H1 (cell line): ENCODE results near the gene HSPA4. TPM values are rescaled to one million over a fixed set of nuclear protein-coding genes. Genes with fewer than 3 reads are reported as not detected.

Source experiments
- CTCF ChIA-PET: fragments of 300-600 bp; sonication (Branson Sonifier 250); formaldehyde crosslinking; loops from one replicate; lab custom pipeline; 2021; ENCODE audit not compliant: partially characterized antibody; lab: Charles Lee
- POLR2A ChIA-PET: fragments of 300-600 bp; sonication (Branson Sonifier 250); formaldehyde crosslinking; loops from one replicate; lab custom pipeline; 2021; ENCODE audit warnings: inconsistent platforms; ENCODE audit not compliant: partially characterized antibody; lab: Charles Lee
- DNase-seq, 2 experiments: peaks; one replicate each; pipeline versions ENCODE4 v3.0.0 to v3.0.0-alpha.2; 2010 to 2022; ENCODE audit warnings: low spot score in 2 of 2, low read depth in 1 of 2, mixed read lengths in 1 of 2
- FAIRE-seq: peaks from 2 replicates; lab custom pipeline; 2011; peaks lifted over from hg19 to GRCh38; lab: Jason Lieb, UNC
- H2AFZ ChIP-seq: 2 replicates; pipeline ENCODE4 v1.8.1; 2012; ENCODE audit warnings: low read length, inconsistent platforms
- H2AK5ac ChIP-seq: 2 replicates; pipeline ENCODE4 v1.6.1; 2013; ENCODE audit warnings: low read depth, low read length
- H2BK120ac ChIP-seq: replicated peaks from 2 replicates; pipeline ENCODE3; 2013; ENCODE audit warnings: low read depth, low read length, inconsistent platforms
- H2BK12ac ChIP-seq: 2 replicates; pipeline ENCODE4 v1.6.1; 2013; ENCODE audit warnings: low read depth, low read length
- H2BK15ac ChIP-seq: 2 replicates; pipeline ENCODE4 v1.6.1; 2013; ENCODE audit warnings: low read length
- H2BK20ac ChIP-seq: 2 replicates; pipeline ENCODE4 v1.6.1; 2013; ENCODE audit warnings: low read length
- H2BK5ac ChIP-seq: 2 replicates; pipeline ENCODE4 v1.6.1; 2013; ENCODE audit warnings: low read depth, low read length
- H3K14ac ChIP-seq: 2 replicates; pipeline ENCODE4 v1.6.1; 2013; ENCODE audit warnings: inconsistent platforms; ENCODE audit not compliant: insufficient read length
- H3K18ac ChIP-seq: 2 replicates; pipeline ENCODE4 v1.6.1; 2013; ENCODE audit warnings: low read length; ENCODE audit errors: extremely low read depth
- H3K23ac ChIP-seq: 2 replicates; pipeline ENCODE4 v1.6.1; 2013; ENCODE audit warnings: inconsistent platforms; ENCODE audit not compliant: insufficient read length
- H3K23me2 ChIP-seq: 2 replicates; pipeline ENCODE4 v1.6.1; 2013; ENCODE audit warnings: low read depth, low read length
- H3K27ac ChIP-seq: 2 replicates; pipeline ENCODE4 v1.6.1; 2011; ENCODE audit warnings: low read depth, low read length, inconsistent platforms
- H3K27me3 ChIP-seq, 4 experiments: replicated peaks in 1 of 4; 1 replicate in 1 of 4; 2 replicates in 3 of 4; pipeline versions ENCODE4 v1.6.1 to v1.8.1; 2011 to 2013; ENCODE audit warnings: low read length in 3 of 4, mild to moderate bottlenecking in 3 of 4, inconsistent platforms in 2 of 4, mixed read lengths in 2 of 4, moderate library complexity in 1 of 4; ENCODE audit not compliant: control insufficient read depth in 3 of 4, insufficient read depth in 3 of 4; ENCODE audit errors: extremely low read depth in 1 of 4
- H3K36me3 ChIP-seq, 4 experiments: 2 replicates each; pipeline versions ENCODE4 v1.6.1 to v1.8.1; 2011 to 2013; ENCODE audit warnings: mild to moderate bottlenecking in 4 of 4, low read length in 3 of 4, moderate library complexity in 2 of 4, control low read depth in 1 of 4, inconsistent platforms in 1 of 4; ENCODE audit not compliant: insufficient read depth in 4 of 4, control insufficient read depth in 2 of 4
- H3K4ac ChIP-seq: replicated peaks from 2 replicates; pipeline ENCODE3; 2013; ENCODE audit warnings: low read length, low read depth, mixed read lengths, inconsistent platforms; ENCODE audit not compliant: insufficient read length
- H3K4me1 ChIP-seq, 4 experiments: replicated peaks in 1 of 4; 1 replicate in 1 of 4; 2 replicates in 3 of 4; pipeline versions ENCODE4 v1.6.1 to v1.8.1; 2011 to 2013; ENCODE audit warnings: low read length in 3 of 4, inconsistent platforms in 2 of 4, mixed read lengths in 1 of 4; ENCODE audit not compliant: insufficient read depth in 4 of 4, control insufficient read depth in 3 of 4
- H3K4me2 ChIP-seq, 2 experiments: 2 replicates each; pipeline versions ENCODE4 v1.6.1 to v1.8.1; 2011 to 2013; ENCODE audit warnings: low read depth in 2 of 2, low read length in 2 of 2, control low read depth in 1 of 2, inconsistent platforms in 1 of 2, mild to moderate bottlenecking in 1 of 2; ENCODE audit not compliant: insufficient read depth in 1 of 2
- H3K4me3 ChIP-seq, 4 experiments: fragments of 200-600, 300-600 bp in 1 of 4; sonication (generic), shearing (Covaris generic), sonication (Bioruptor Twin) in 1 of 4; 2 replicates each; pipeline versions ENCODE4 v1.5.1 to v1.8.1; 2011 to 2016; ENCODE audit warnings: low read length in 4 of 4, low read depth in 3 of 4, control low read depth in 2 of 4, inconsistent platforms in 2 of 4, mild to moderate bottlenecking in 2 of 4, mixed read lengths in 1 of 4, moderate library complexity in 1 of 4; ENCODE audit not compliant: insufficient read depth in 2 of 4; ENCODE audit errors: extremely low read depth in 1 of 4
- H3K56ac ChIP-seq: replicated peaks from 2 replicates; pipeline ENCODE3; 2013; ENCODE audit warnings: low read depth, mild to moderate bottlenecking, mixed read lengths, low read length, inconsistent platforms; ENCODE audit not compliant: insufficient read length
- H3K79me1 ChIP-seq: 2 replicates; pipeline ENCODE4 v1.6.1; 2013; ENCODE audit warnings: low read depth, low read length, control low read depth
- H3K79me2 ChIP-seq, 2 experiments: 2 replicates each; pipeline versions ENCODE4 v1.6.1 to v1.8.1; 2012 to 2013; ENCODE audit warnings: low read length in 2 of 2, mild to moderate bottlenecking in 2 of 2, inconsistent platforms in 1 of 2; ENCODE audit not compliant: insufficient read depth in 2 of 2, control insufficient read depth in 1 of 2
- H3K9ac ChIP-seq, 4 experiments: replicated peaks in 1 of 4; 1 replicate in 1 of 4; 2 replicates in 3 of 4; pipeline versions ENCODE4 v1.6.1 to v1.8.1; 2011 to 2013; ENCODE audit warnings: low read depth in 3 of 4, low read length in 3 of 4, control low read depth in 2 of 4, mild to moderate bottlenecking in 2 of 4, moderate library complexity in 2 of 4, inconsistent platforms in 1 of 4; ENCODE audit errors: extremely low read depth in 1 of 4
- H3K9me3 ChIP-seq, 2 experiments: 2 replicates each; pipeline versions ENCODE4 v1.6.1 to v1.8.1; 2012 to 2013; ENCODE audit warnings: mild to moderate bottlenecking in 2 of 2, moderate library complexity in 2 of 2, control low read depth in 1 of 2, inconsistent platforms in 1 of 2, low read depth in 1 of 2, low read length in 1 of 2, mixed read lengths in 1 of 2; ENCODE audit not compliant: insufficient read depth in 2 of 2
- H4K20me1 ChIP-seq, 2 experiments: replicated peaks in 1 of 2; 2 replicates each; pipeline versions ENCODE3 to v1.8.1; 2011 to 2013; ENCODE audit warnings: inconsistent platforms in 2 of 2, low read length in 2 of 2, mild to moderate bottlenecking in 1 of 2; ENCODE audit not compliant: insufficient read depth in 2 of 2, control insufficient read depth in 1 of 2
- H4K5ac ChIP-seq: 2 replicates; pipeline ENCODE4 v1.6.1; 2013; ENCODE audit warnings: low read length, low read depth, mixed read lengths, inconsistent platforms; ENCODE audit not compliant: insufficient read length
- H4K8ac ChIP-seq: 2 replicates; pipeline ENCODE4 v1.8.0; 2013; ENCODE audit warnings: mild to moderate bottlenecking, moderate library complexity, low read length, inconsistent platforms; ENCODE audit not compliant: insufficient read depth; ENCODE audit errors: extremely low read depth
- H4K91ac ChIP-seq: replicated peaks from 2 replicates; pipeline ENCODE3; 2013; ENCODE audit warnings: low read length, mixed read lengths, inconsistent platforms; ENCODE audit not compliant: insufficient read length
- CBX8 ChIP-seq: fragments of 300-800, 300-1000 bp; sonication (generic); IDR thresholded peaks from 2 replicates; pipeline ENCODE4 v1.7.1; 2016; ENCODE audit warnings: low read depth, low read length, borderline replicate concordance
- CREB1 ChIP-seq: IDR thresholded peaks from 2 replicates; pipeline ENCODE4 v1.6.1; 2012; ENCODE audit warnings: inconsistent platforms
- JUN ChIP-seq: IDR thresholded peaks from 2 replicates; pipeline ENCODE4 v1.6.1; 2011; ENCODE audit warnings: low read depth, mild to moderate bottlenecking, improper control_type of control experiment, low read length
- NANOG ChIP-seq: IDR thresholded peaks from 2 replicates; pipeline ENCODE4 v1.6.1; 2011; ENCODE audit warnings: low read length, low read depth, mild to moderate bottlenecking, inconsistent platforms; ENCODE audit not compliant: insufficient read depth, poor library complexity, severe bottlenecking
- PHF8 ChIP-seq: fragments of 200-600 bp; sonication (generic); conservative IDR thresholded peaks from 2 replicates; pipeline ENCODE4 v1.7.1; 2012; ENCODE audit warnings: low read depth, mild to moderate bottlenecking, inconsistent platforms, low read length, moderate library complexity
- RXRA ChIP-seq: IDR thresholded peaks from 2 replicates; pipeline ENCODE4 v1.6.1; 2011; ENCODE audit warnings: low read depth, mild to moderate bottlenecking, low read length, moderate library complexity; ENCODE audit not compliant: insufficient read depth
- SIRT6 ChIP-seq: IDR thresholded peaks from one replicate; pipeline ENCODE4 v1.7.1; 2012; ENCODE audit warnings: low read length, inconsistent platforms
- SRF ChIP-seq: IDR thresholded peaks from 2 replicates; pipeline ENCODE4 v1.6.1; 2011; ENCODE audit warnings: mild to moderate bottlenecking, low read depth, low read length, moderate library complexity
- TAF7 ChIP-seq: optimal IDR thresholded peaks from 2 replicates; pipeline ENCODE3; 2011; ENCODE audit warnings: low read depth, mild to moderate bottlenecking, inconsistent platforms, low read length, moderate library complexity, borderline replicate concordance
- WGBS, 2 experiments: shearing (Covaris generic) in 1 of 2; methylation state at CpG; one replicate each; pipeline versions ENCODE4 v1.1.6 to v1.1.7; 2013 to 2015; ENCODE audit warnings: low lambda C conversion rate in 2 of 2, mixed read lengths in 2 of 2, inconsistent platforms in 1 of 2, low coverage in 1 of 2, missing lambda C conversion rate in 1 of 2; ENCODE audit not compliant: insufficient replicate concordance in 2 of 2, insufficient coverage in 1 of 2, insufficient read length in 1 of 2; ENCODE audit errors: extremely low coverage in 1 of 2, missing lambda C conversion rate in 1 of 2; 5-methylcytosine and 5-hydroxymethylcytosine counted together
- polyA plus RNA-seq, 7 experiments: library from polyadenylated mRNA; depleted of rRNA in 3 of 7; stranded (reverse) in 5 of 7; unstranded in 2 of 7; fragments of >200 nt in 5 of 7; fragments of 200-250 nt in 2 of 7; gene quantifications; 1 replicate in 5 of 7; 2 replicates in 1 of 7; 4 replicates in 1 of 7; pipeline versions ENCODE4 v1.2.1 to v1.2.3, GENCODE V29; 2011 to 2013; ENCODE audit warnings: missing spikeins in 2 of 7, mixed read lengths in 2 of 7
- total RNA-seq: library from RNA; stranded (reverse); fragmentation: NEBNext Ultra II Directional; extraction: Animal tissue kit (Norgen Biotek cat#: 25700); gene quantifications from 2 replicates; pipeline ENCODE4 v1.2.1, GENCODE V29; 2021

HSPA4 gene
- total and polyA plus RNA-seq, 2 of the 8 experiments (the other 6 are each of a cell fraction or from before 2014, with no cell fraction given) = 28.9 to 445 TPM

DNA sequence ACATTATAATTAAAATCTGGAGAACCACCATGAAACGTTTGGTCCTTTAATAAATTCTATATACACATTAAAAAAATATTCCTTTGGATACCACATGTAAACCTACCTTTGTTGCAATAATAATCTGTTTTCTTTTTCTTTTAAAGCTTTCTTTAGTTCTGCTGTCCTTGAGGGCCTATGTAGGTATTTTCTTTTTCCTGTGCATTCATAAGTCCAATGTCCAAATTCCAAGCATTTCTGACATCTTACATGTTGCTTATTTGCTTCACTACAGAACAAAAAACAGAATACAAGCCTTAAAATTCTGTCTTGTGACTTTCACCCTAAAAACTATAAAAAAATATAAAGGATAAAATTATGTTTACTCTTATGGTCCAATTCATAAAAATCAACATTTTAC, 45.2 kb upstream of the HSPA4 start:
- H3K79me1 ChIP-seq = no peaks in the 10 kb centered on the region
- no peak overlapping the region for H3K18ac ChIP-seq
- no peak overlapping the region for H2AFZ ChIP-seq
- no peak overlapping the region for H2BK120ac ChIP-seq
- no peak overlapping the region for H2BK15ac ChIP-seq
- DNase-seq (no peak), FAIRE-seq (no peak)
- H2BK12ac ChIP-seq = no peak overlapping the region
- ChIA-PET CTCF (interaction anchor here (0.6 kb wide), 1 partner anchor 1033 kb away, joined by 3 read pairs; no protein-coding TSS in a partner anchor), POLR2A (interaction anchor here (0.8 kb wide), 1 partner anchor 45 kb away, joined by 3 read pairs; the partner anchor contains the start of gene HSPA4)
- H3K27ac ChIP-seq = no peak overlapping the region
- H3K14ac ChIP-seq = no peak overlapping the region
- H4K8ac ChIP-seq = no peak overlapping the region
- no peak overlapping the region for H3K23ac ChIP-seq
- no peaks in the 10 kb centered on the region for H3K23me2 ChIP-seq
- no peak overlapping the region for H4K91ac ChIP-seq
- no peaks in the 10 kb centered on the region for H3K79me2 ChIP-seq
- no peaks in the 10 kb centered on the region for H3K4me1 ChIP-seq
- no peak overlapping the region for H2BK5ac ChIP-seq
- H3K4ac ChIP-seq = no peak overlapping the region
- TF ChIP-seq SRF (no peak), PHF8 (no peak), NANOG (no peak), SIRT6 (no peak), RXRA (no peak), CBX8 (no peak), CREB1 (no peak), TAF7 (no peak), JUN (no peak)
- no peak overlapping the region for H3K9ac ChIP-seq
- H2AK5ac ChIP-seq = no peak overlapping the region
- H3K4me2 ChIP-seq = no peak overlapping the region
- H3K56ac ChIP-seq = no peak overlapping the region
- no peak overlapping the region for H4K5ac ChIP-seq
- no peak overlapping the region for H3K4me3 ChIP-seq
- no peaks in the 10 kb centered on the region for H3K27me3 ChIP-seq
- peaks cover 0 to 3% (median 1%) of the 10 kb centered on the region in 4 experiments; a peak in 4 of 8 replicates for H3K36me3 ChIP-seq
- H4K20me1 ChIP-seq = no peaks in the 10 kb centered on the region
- H2BK20ac ChIP-seq = no peak overlapping the region
- 59% methylated on average over 1 of the region's 1 CpG; no CpG with 5 or more reads in 1 of the 2 experiments for WGBS, 2 experiments
- no peaks in the 10 kb centered on the region for H3K9me3 ChIP-seq
